HG03442 (cell line): ENCODE results near the gene WASHC4.
A peak's percentile ranks its signal among the peaks of the same experiment; 100 is the strongest.

Experiments
- ATAC-seq: cut with Tn5 transposase; IDR thresholded peaks from one replicate; pipeline ENCODE4 v1.9.1; 2021; ENCODE audit warnings: mild to moderate bottlenecking, moderate library complexity; ENCODE audit not compliant: unreplicated experiment

Gene WASHC4, protein sequence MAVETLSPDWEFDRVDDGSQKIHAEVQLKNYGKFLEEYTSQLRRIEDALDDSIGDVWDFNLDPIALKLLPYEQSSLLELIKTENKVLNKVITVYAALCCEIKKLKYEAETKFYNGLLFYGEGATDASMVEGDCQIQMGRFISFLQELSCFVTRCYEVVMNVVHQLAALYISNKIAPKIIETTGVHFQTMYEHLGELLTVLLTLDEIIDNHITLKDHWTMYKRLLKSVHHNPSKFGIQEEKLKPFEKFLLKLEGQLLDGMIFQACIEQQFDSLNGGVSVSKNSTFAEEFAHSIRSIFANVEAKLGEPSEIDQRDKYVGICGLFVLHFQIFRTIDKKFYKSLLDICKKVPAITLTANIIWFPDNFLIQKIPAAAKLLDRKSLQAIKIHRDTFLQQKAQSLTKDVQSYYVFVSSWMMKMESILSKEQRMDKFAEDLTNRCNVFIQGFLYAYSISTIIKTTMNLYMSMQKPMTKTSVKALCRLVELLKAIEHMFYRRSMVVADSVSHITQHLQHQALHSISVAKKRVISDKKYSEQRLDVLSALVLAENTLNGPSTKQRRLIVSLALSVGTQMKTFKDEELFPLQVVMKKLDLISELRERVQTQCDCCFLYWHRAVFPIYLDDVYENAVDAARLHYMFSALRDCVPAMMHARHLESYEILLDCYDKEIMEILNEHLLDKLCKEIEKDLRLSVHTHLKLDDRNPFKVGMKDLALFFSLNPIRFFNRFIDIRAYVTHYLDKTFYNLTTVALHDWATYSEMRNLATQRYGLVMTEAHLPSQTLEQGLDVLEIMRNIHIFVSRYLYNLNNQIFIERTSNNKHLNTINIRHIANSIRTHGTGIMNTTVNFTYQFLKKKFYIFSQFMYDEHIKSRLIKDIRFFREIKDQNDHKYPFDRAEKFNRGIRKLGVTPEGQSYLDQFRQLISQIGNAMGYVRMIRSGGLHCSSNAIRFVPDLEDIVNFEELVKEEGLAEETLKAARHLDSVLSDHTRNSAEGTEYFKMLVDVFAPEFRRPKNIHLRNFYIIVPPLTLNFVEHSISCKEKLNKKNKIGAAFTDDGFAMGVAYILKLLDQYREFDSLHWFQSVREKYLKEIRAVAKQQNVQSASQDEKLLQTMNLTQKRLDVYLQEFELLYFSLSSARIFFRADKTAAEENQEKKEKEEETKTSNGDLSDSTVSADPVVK

DNA sequence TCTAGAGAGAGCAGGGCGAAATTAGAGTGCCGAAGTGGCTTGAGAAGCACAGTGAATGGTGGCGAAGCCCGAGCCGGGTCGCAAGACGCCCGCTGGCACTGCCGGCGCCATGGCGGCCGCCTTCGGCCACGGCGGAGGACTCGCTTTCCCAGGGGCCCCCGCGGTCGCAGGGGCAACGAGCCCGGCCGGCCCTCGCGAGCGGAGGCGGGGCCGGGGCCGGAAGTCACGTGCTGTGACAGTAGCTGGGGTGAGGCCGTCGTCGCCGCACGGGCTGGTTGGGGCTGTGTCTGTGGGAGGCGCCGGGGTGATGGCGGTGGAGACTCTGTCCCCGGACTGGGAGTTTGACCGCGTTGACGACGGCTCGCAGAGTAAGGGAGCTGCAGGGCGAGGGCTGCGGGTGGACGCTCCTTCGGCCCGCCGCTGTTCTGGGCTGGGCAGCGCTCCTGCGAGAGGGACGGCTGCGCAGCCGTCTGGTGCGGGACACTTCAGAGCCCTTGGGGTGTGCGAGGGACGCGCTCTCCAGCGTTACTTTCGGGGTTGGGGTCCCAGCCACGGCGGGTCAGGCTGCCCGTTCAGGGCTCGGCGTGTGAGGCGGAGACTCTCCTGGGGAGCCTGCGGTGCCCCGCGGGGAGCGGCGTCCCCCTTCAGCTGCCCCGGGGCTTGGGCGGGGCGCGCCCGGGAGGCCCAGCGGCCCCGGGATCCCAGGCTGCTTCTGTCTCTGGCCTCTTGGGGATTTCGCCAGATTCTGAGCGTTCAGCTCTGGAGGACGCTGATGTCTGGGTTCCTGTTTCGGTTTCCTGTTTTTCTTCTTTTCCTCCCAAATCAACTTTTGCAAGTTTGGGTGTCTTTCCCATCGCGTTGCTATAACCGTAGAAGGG lies at the start of gene WASHC4:
Gene WASHC4 (plus strand): TSS at position 238 of the 878 bp plus-strand sequence. CDS start 70 bp downstream, at position 308.
- peak; percentile 90 for ATAC-seq

DNA sequence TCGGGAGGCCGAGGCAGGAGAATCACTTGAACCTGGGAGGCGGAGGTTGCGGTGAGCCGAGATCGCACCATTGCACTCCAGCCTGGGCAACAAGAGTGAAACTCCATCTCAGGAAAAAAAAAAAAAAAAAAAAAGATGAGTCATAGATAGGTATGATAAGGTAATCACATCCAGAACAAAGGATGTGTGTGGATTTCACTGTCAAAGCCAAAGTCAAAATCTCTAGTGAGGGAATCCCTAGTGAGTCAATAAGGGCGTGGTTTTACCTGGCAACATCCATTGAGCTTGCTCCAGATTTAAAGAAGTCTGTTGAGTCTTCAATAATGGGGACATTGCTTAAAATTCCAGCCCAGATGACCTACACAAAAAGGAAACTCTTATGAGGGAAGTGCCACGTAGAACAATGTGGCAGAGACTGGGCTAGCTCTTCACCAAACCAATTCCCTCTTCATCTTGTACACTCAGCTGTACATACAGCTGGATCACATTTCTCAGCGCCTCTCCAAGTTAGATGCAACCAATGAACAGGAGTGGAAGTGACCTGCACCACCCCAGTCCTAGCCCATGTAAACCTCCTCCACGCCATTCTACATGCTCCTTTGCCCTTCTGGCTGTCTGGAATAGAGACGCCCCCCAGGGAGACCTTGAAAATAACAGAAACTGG lies 46.7 kb upstream of the WASHC4 start:
- ATAC-seq = no peak

- ATAC-seq = no peak
Observed at GRCh38 chr12:105064564-105065178, 42.9 kb upstream of the WASHC4 start.

DNA sequence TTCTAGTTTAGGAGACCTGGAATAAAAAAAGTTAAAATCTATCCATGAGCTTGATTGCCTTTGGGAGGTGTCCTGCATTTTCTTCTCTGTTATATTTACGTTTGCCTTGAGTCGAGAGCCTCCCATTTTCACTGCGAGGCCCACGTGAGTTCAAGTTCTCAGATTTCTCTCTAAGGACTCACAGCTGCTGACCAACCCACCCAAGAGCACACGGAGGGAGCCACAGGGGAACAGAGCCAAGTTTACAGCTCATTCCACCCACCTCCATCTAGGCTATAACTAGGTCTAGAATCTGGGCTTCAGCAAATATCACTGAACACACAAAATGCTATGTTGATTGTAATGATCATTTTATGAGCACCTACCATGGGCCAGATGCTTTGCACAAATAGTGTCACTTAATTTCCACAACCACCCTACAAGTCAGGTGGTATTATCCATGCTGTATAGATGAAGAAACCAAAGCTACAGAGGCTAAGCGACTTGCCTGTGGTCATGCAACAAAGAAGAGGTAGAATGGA lies 40.0 kb upstream of the WASHC4 start:
- no peak for ATAC-seq

DNA sequence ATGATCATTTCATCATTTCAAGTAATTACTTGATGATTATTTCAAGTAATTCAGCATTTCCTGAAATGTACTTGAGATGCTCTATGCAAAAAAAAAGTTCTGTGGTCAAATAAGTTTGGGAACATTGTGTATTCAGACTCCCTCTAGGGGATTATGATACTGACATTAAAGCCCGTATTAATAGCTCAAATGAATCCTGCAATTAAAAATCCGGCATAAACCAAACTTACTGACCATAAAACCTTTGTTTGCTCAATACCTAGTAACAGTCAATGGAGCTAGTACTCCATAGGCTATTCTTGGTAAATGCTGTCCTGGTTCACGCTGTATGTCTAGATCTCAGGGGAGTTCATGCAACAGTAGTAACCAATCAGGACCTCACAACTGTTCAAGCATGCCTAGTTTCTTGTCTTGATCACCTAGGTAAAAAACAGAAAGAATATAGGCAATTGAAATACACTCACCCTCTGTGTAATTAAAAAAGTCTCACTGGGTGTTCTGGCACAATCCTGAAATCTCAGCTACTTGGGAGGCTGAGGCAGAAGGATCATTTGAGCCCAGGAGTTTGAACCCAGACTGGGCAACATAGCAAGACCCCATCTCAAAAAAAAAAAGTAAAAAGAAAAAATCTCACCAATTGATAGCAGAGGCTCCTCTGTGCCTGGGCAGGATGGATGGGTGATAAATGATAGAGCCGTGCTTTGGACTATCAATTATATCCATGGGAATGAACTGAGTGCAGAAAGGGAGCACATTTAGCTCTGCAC lies 37.4 kb upstream of the WASHC4 start:
- ATAC-seq = no peak

DNA sequence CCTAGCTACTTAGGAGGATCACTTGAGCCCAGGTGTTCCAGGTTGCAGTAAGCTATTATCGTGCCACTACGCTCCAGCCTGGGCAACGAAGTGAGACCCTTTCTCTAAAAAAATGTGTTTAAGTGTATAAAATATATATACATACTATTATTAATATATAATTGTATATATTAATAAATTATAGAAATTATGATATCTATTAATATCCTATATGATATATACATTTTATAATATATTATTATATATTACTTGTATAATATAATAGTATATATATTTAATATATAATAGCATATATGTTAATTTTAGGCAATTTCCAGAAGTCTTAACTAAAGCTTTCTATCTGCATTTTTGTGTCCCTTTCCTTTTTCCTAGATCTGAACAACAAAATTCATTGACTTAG lies 35.5 kb upstream of the WASHC4 start:
- no peak for ATAC-seq

DNA sequence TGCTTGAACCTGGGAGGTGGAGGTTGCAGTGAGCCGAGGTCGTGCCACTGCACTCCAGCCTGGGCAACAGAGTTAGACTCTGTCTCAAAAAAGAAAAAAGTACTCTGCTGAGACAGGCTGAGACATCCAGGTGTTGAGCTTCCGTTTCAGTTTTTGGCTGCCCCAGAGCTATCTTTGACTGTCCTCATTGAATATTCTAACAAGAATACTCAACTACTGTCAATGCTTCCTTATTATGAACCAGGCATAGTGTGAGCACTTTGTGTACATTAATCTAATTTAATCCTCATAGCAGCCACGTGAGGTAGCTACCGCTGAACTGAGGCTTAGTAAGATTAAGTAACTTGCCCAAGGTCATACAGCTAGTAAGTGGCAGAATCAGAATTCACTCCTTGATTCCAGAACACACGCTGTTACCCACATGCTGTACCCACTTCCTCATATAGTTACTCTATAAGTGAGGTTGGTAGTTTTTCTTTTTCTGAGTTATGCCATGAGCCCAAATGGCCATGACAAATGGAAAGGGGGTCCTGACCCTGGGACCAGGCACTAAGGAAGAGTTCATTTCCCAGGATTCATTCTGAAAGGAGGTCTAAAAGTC lies 34.5 kb upstream of the WASHC4 start:
- no peak for ATAC-seq

DNA sequence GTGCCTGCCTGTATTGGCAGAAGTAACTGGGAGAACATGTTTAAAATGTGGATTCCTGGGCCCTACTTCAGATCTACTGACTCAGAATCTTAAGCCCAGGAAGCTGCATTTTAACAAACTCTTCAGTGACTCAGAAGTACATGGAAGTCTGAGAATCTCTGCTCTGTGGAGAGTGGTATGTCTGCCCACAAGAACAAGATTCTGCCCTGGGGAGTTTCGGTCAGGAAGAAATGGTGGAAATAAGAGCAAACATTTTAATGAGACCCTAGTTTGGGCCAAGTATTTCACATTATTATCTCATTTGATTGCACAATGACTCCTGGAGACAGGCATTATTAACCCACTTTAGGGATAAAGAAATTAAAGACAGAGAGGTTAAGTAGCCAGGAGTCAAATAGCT lies 31.4 kb upstream of the WASHC4 start:
- ATAC-seq = no peak

GRCh38 chr12:105076913-105077312 lies 30.6 kb upstream of the WASHC4 start:
- no peak for ATAC-seq

- ATAC-seq = no peak
Observed at GRCh38 chr12:105077435-105077834, 30.1 kb upstream of the WASHC4 start.

DNA sequence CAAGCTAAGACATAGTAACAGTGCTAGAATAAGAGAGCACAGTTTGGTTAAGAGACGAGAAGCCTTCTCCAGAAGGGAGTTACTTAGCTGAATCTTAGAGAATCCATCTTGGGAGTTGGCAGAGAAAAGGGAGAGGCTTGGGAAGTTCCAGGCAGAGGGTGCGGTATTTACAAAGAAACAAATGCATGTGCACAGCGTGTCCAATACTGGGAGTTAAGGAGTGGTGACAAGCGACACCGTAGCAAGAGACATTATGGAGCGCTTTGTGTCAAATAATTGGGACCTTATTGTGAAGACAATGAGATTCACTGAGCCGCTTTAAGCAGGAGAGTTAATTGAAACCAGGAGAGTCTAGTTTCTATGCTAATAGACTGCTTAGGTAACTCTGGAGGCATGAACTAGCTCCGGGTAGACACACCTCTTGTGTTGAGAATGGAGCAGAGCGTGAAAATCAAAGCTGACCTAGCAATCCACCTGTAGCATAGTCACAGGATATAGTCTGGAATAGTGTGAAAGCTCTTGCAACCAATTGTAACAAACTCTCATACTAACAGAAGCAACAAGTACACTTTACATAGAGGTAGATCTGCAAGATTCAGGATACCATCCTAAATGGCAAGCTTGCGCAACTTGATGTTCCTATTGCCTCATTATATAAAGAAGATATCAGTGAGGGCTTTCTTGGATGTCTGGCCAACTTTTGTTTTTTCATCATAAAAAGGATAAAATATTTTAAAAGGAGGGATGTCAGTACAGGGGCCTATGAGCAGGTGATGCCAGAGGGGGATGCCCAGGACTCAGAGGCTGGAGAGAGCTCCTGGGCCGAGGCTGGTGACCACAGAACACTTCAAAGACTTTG lies 28.6 kb upstream of the WASHC4 start:
- ATAC-seq = no peak

- no peak for ATAC-seq
Observed at GRCh38 chr12:105083031-105083430, 24.5 kb upstream of the WASHC4 start.

DNA sequence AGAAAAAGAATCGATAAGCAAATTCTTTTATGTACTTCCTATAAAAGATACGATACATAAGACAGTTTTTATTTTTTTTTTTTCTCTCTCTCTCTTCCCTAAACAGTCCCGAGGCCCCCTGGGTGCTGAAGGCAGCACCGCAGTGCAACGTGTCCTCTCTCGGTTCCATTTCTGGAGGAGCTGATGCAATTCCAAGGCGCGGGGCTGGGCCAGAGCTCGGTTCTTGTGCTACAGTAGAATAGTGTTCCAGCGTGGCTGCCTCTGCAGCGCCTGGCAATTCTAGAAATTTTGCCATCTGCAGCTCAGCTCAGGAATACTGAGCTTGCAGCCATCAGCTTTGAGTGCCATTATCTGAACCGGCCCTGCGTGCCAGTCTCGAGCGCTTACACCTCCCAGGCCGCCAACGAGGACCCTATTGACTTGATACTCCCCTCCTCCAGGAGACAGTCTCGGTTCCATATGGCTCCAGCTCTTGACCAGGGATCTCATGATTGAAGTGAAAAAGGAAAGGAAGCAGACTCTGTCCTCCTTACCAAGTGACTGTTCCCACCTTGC lies 23.9 kb upstream of the WASHC4 start:
- peak; percentile 45 for ATAC-seq

- peak; percentile 80 for ATAC-seq
Observed at GRCh38 chr12:105084251-105085250, 23.0 kb upstream of the WASHC4 start, which contains the start of gene ALDH1L2. Gene ALDH1L2, minus strand, starts transcription at chr12:105084458. Its CDS starts 22 bp downstream, at chr12:105084436.

DNA sequence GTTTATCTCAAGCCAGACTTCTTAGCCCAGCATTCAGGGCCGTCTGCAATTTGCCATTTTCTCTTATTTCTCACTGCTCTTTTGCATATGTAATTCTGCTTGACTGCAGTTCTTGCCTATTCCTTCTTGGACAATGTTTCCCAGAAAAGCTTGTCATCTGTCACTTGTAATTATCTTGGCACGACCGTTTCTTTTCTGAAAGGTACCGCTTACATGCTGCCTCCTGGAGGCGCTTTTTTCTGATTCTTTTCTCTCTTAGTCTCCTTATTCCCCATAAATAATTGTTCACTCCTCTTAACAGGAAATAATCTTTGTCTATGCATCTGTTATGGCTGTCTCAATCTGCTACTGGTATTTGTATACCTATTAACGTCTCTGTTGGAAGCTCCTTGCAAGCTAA lies 22.0 kb upstream of the WASHC4 start:
- no peak for ATAC-seq
